Keratinocyte (primary cell): Measurements from ENCODE around the gene RASGEF1B. TPM values are rescaled to one million over a fixed set of nuclear protein-coding genes. Genes with fewer than 3 reads are reported as not detected.

Source experiments
- DNase-seq: peaks from one replicate; pipeline ENCODE4 v3.0.0-alpha.2; 2011; ENCODE audit warnings: low read depth, missing footprints, low spot score
- FAIRE-seq: peaks from 2 replicates; lab custom pipeline; 2011; peaks lifted over from hg19 to GRCh38; lab: Jason Lieb, UNC
- H2AFZ ChIP-seq: 2 replicates; pipeline ENCODE4 v1.6.0; 2012; ENCODE audit warnings: low read length, control low read depth, inconsistent platforms; ENCODE audit not compliant: control insufficient read depth
- H3K27ac ChIP-seq: 2 replicates; pipeline ENCODE4 v1.5.1; 2011; ENCODE audit warnings: low read length; ENCODE audit not compliant: control insufficient read depth, insufficient read depth
- H3K27me3 ChIP-seq: 3 replicates; pipeline ENCODE4 v1.6.0; 2011; ENCODE audit warnings: low read length; ENCODE audit not compliant: control insufficient read depth, insufficient read depth; ENCODE audit errors: extremely low read depth
- H3K36me3 ChIP-seq, 2 experiments: 2 replicates in 1 of 2; 3 replicates in 1 of 2; pipeline ENCODE4 v1.5.1; 2011; ENCODE audit warnings: low read length in 2 of 2, mild to moderate bottlenecking in 1 of 2; ENCODE audit not compliant: control insufficient read depth in 2 of 2, insufficient read depth in 2 of 2; ENCODE audit errors: extremely low read depth in 1 of 2
- H3K4me1 ChIP-seq: 3 replicates; pipeline ENCODE4 v1.5.1; 2011; ENCODE audit warnings: low read length; ENCODE audit not compliant: control insufficient read depth, insufficient read depth; ENCODE audit errors: extremely low read depth
- H3K4me2 ChIP-seq: 3 replicates; pipeline ENCODE4 v1.6.0; 2011; ENCODE audit warnings: low read depth, low read length; ENCODE audit not compliant: control insufficient read depth, insufficient read depth; ENCODE audit errors: extremely low read depth
- H3K4me3 ChIP-seq, 3 experiments: fragments of 200-600 bp in 1 of 3; sonication (generic) in 1 of 3; 2 replicates in 2 of 3; 3 replicates in 1 of 3; pipeline ENCODE4 v1.5.1; 2011 to 2016; ENCODE audit warnings: low read length in 3 of 3, mild to moderate bottlenecking in 3 of 3, control low read depth in 2 of 3, inconsistent platforms in 1 of 3, low read depth in 1 of 3, mixed read lengths in 1 of 3, mixed run types in 1 of 3, moderate library complexity in 1 of 3; ENCODE audit not compliant: control insufficient read depth in 2 of 3, insufficient read depth in 2 of 3; ENCODE audit errors: extremely low read depth in 1 of 3
- H3K79me2 ChIP-seq: 2 replicates; pipeline ENCODE4 v1.6.0; 2012; ENCODE audit warnings: low read length; ENCODE audit not compliant: control insufficient read depth, insufficient read depth
- H3K9ac ChIP-seq: 3 replicates; pipeline ENCODE4 v1.6.0; 2011; ENCODE audit warnings: low read length; ENCODE audit not compliant: control insufficient read depth, insufficient read depth; ENCODE audit errors: extremely low read depth
- H3K9me1 ChIP-seq: 3 replicates; pipeline ENCODE4 v1.6.0; 2011; ENCODE audit warnings: low read length; ENCODE audit not compliant: control insufficient read depth, insufficient read depth; ENCODE audit errors: extremely low read depth
- H3K9me3 ChIP-seq: 2 replicates; pipeline ENCODE4 v1.5.1; 2012; ENCODE audit warnings: low read depth, low read length; ENCODE audit not compliant: control insufficient read depth
- H4K20me1 ChIP-seq: 3 replicates; pipeline ENCODE4 v1.6.0; 2011; ENCODE audit warnings: low read length; ENCODE audit not compliant: control insufficient read depth, insufficient read depth; ENCODE audit errors: extremely low read depth
- CTCF ChIP-seq, 3 experiments: IDR thresholded peaks in 1 of 3; conservative IDR thresholded peaks in 1 of 3; optimal IDR thresholded peaks in 1 of 3; 2 replicates in 2 of 3; 3 replicates in 1 of 3; pipeline versions ENCODE3 to v1.5.1; 2011; ENCODE audit warnings: low read length in 3 of 3, mild to moderate bottlenecking in 3 of 3, moderate library complexity in 2 of 3, control low read depth in 1 of 3, inconsistent platforms in 1 of 3; ENCODE audit not compliant: insufficient read depth in 2 of 3; ENCODE audit errors: extremely low read depth in 1 of 3
- EZH2 ChIP-seq: IDR thresholded peaks from one replicate; pipeline ENCODE4 v1.6.1; 2012; ENCODE audit warnings: inconsistent platforms, mild to moderate bottlenecking, low read length, moderate library complexity
- dilution Hi-C: fragments of 300-500 bp; cut with MboI; formaldehyde crosslinking; loops from one replicate; pipeline ENCODE4 v1.7.0; 2020; ENCODE audit warnings: low sequenced_read_pairs; ENCODE audit not compliant: extremely low pct_ligation_motif_present
- polyA plus RNA-seq, 5 experiments: library from polyadenylated mRNA; depleted of rRNA in 3 of 5; stranded (reverse) in 3 of 5; stranded (forward) in 1 of 5; unstranded in 1 of 5; fragments of >200 nt; gene quantifications; 1 replicate in 1 of 5; 2 replicates in 3 of 5; 3 replicates in 1 of 5; pipeline versions ENCODE4 v1.2.1 to v1.2.3, GENCODE V29; 2011 to 2012; ENCODE audit warnings: missing spikeins in 2 of 5, low read depth in 1 of 5, low replicate concordance in 1 of 5

The RASGEF1B gene
- polyA plus RNA-seq, 1 donor (not counting 4 experiments of a cell fraction or from before 2014, with no cell fraction given), result 0.68 TPM

DNA sequence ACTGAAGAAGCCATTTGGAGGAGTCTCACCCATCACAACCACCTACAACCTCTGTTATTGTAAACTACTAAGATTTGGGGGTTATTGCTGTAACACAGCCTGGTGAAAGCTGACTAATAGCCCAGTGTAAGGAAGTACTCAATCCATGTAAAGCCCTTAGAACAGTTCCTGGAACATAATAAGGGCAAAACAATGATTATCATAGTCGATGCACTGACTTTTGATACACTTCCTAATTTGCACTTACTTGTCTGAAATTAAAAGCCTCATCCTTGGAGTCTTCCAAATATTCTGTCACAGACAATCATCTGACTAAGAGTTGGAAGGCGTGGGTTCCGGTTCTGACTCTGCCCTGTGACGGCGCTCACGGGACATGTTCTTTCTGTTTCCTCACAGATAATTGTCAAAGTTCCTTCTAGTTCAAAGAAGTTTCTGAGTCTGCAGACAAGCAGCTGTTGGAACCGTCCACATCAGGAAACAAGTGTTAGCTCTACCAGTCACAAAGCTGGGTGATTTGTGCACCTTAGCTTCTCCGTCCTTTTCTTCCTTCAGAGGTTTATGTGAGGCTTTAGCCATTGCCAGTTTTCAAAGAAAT is 33.4 kb upstream of the RASGEF1B start:
- H3K79me2 ChIP-seq, result no peaks in the 10 kb centered on the region
- H3K4me3 ChIP-seq, result no peak overlapping the region
- no peaks in the 10 kb centered on the region for H3K36me3 ChIP-seq
- no peaks in the 10 kb centered on the region for H3K27me3 ChIP-seq
- no peak overlapping the region for H2AFZ ChIP-seq
- no peaks in the 10 kb centered on the region for H3K4me1 ChIP-seq
- no peak for DNase-seq
- dilution Hi-C loops, result no loop called here
- no peak for FAIRE-seq
- no peak overlapping the region for H3K27ac ChIP-seq
- H3K4me2 ChIP-seq, result no peak overlapping the region
- H4K20me1 ChIP-seq, result no peaks in the 10 kb centered on the region
- H3K9me1 ChIP-seq, result no peaks in the 10 kb centered on the region
- no peak for TF ChIP-seq EZH2
- TF ChIP-seq CTCF (optimal IDR thresholded peaks at IDR 0.05 in 1 of 3, IDR thresholded peaks at IDR 0.05 in 1 of 3, conservative IDR thresholded peaks at IDR 0.05 in 1 of 3; ENCODE audit: extremely low read depth in 1 of 3, insufficient read depth in 2 of 3, low read length in 3 of 3), result no peak
- H3K9me3 ChIP-seq, result no peaks in the 10 kb centered on the region
- no peak overlapping the region for H3K9ac ChIP-seq

GRCh38 chr4:81504112-81505003 is 32.7 kb upstream of the RASGEF1B start:
- Histone ChIP-seq H3K4me1 (no peaks in the 10 kb centered on the region), H2AFZ (no peak overlapping the region), H3K9me1 (no peaks in the 10 kb centered on the region), H4K20me1 (no peaks in the 10 kb centered on the region), H3K27me3 (no peaks in the 10 kb centered on the region), H3K9ac (no peak overlapping the region), H3K79me2 (no peaks in the 10 kb centered on the region), H3K9me3 (no peaks in the 10 kb centered on the region), H3K4me2 (no peak overlapping the region), H3K4me3 (no peak overlapping the region), H3K27ac (no peak overlapping the region), H3K36me3 (no peaks in the 10 kb centered on the region)
- TF ChIP-seq EZH2 (no peak), CTCF (optimal IDR thresholded peaks at IDR 0.05 in 1 of 3, IDR thresholded peaks at IDR 0.05 in 1 of 3, conservative IDR thresholded peaks at IDR 0.05 in 1 of 3; ENCODE audit: extremely low read depth in 1 of 3, insufficient read depth in 2 of 3, low read length in 3 of 3) (no peak)
- FAIRE-seq (no peak), DNase-seq (no peak)
- dilution Hi-C loops, result no loop called here
